Sigmoid colon (tissue), 7 donors: ENCODE results near the gene FUT8. TPM values are rescaled to one million over a fixed set of nuclear protein-coding genes. Genes with fewer than 3 reads are reported as not detected.

Source experiments
- DNase-seq: peaks from one replicate; pipeline ENCODE4 v3.0.0-alpha.2; 2019
- H3K27ac ChIP-seq, 4 donors: fragments of 200-600 bp; sonication (generic); one replicate each; pipeline ENCODE4 v1.5.1; 2016 to 2019; ENCODE audit warnings: mild to moderate bottlenecking in 1 of 4
- H3K27me3 ChIP-seq, 3 donors: fragments of 200-600 bp; sonication (generic); one replicate each; pipeline ENCODE4 v1.5.1; 2019; ENCODE audit warnings: mild to moderate bottlenecking in 1 of 3
- H3K36me3 ChIP-seq, 4 donors: fragments of 200-600 bp; sonication (generic); one replicate each; pipeline ENCODE4 v1.5.1; 2016 to 2019
- H3K4me1 ChIP-seq, 4 donors: fragments of 200-600 bp; sonication (generic); one replicate each; pipeline ENCODE4 v1.5.1; 2017 to 2019
- H3K4me3 ChIP-seq, 4 donors: fragments of 200-600 bp; sonication (generic); one replicate each; pipeline ENCODE4 v1.5.1; 2017 to 2019; ENCODE audit warnings: mild to moderate bottlenecking in 2 of 4, moderate library complexity in 1 of 4
- H3K9me3 ChIP-seq, 4 donors: fragments of 200-600 bp in 3 of 4; sonication (generic) in 3 of 4; one replicate each; pipeline versions ENCODE4 v1.5.1 to v1.6.1; 2013 to 2019
- CTCF ChIP-seq, 4 experiments: fragments of 450-650 bp in 3 of 4; fragments of 200-600 bp in 1 of 4; IDR thresholded peaks; one replicate each; pipeline ENCODE4 v1.5.1; 2016 to 2019; ENCODE audit warnings: antibody characterized with exemption in 4 of 4, mild to moderate bottlenecking in 3 of 4, moderate library complexity in 2 of 4
- EP300 ChIP-seq, 4 donors: sonication (generic); formaldehyde crosslinking; IDR thresholded peaks; one replicate each; pipeline ENCODE4 v1.6.1; 2017; ENCODE audit warnings: antibody characterized with exemption in 4 of 4
- POLR2A ChIP-seq, 2 donors: fragments of 450-650 bp; IDR thresholded peaks; one replicate each; pipeline ENCODE4 v1.6.1; 2016; ENCODE audit warnings: antibody characterized with exemption in 2 of 2, mild to moderate bottlenecking in 2 of 2, moderate library complexity in 2 of 2
- POLR2AphosphoS5 ChIP-seq, 4 donors: sonication (generic); formaldehyde crosslinking; IDR thresholded peaks; one replicate each; pipeline ENCODE4 v1.6.1; 2017; ENCODE audit warnings: antibody characterized with exemption in 4 of 4
- WGBS, 2 donors: extraction: QIAGEN DNeasy Blood & Tissue Kit; methylation state at CpG; one replicate each; pipeline ENCODE4 v1.1.7; 2013; 5-methylcytosine and 5-hydroxymethylcytosine counted together
- intact Hi-C: fragments of 100-400 bp; cut with DNase I; formaldehyde crosslinking; loops from one replicate; pipeline ENCODE4 v1.15.1; 2023
- polyA plus RNA-seq, 3 donors: library from polyadenylated mRNA; stranded (reverse); fragments of 200-250 nt; gene quantifications; one replicate each; pipeline ENCODE4 v1.2.3, GENCODE V29; 2013
- total RNA-seq, 4 donors: library from RNA; depleted of rRNA; stranded (reverse); fragments of >200 nt; gene quantifications; one replicate each; pipeline ENCODE4 v1.1.0, GENCODE V29; 2016
- donor health status: healthy with polysubstance abuse.
- donor health status: Bipolar disorder and iron deficiency.
- donor health status: healthy.

Gene FUT8
- total and polyA plus RNA-seq, 7 donors: 2.5 to 53.9 (median 22.0) TPM

DNA sequence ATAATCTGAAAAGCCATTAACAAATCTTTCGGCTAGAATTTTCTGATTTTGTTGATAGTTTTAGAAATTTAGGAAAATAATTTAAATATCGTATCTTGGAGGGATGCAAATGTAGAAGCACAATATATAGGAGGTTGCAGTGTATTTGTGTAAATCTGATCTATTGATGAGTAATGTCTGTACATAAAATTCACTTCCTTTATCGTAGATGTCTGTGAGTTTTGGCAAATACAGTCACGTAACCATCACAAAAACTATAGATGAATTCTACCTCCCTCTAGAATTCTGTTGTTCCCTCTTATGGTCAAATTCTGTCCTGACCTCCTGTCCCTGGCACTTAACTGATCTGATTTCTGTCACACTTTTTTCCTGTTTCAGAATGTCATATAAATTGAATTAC, 151.8 kb downstream of the FUT8 start:
- H3K4me1 ChIP-seq: peaks cover 0 to 12% (median 7%) of the 10 kb centered on the region in 4 donors
- no peak overlapping the region for H3K27ac ChIP-seq
- H3K36me3 ChIP-seq: no peaks in the 10 kb centered on the region
- H3K9me3 ChIP-seq: no peaks in the 10 kb centered on the region
- no peak for DNase-seq
- no peak overlapping the region for H3K4me3 ChIP-seq
- TF ChIP-seq EP300 (IDR thresholded peaks at IDR 0.05) (no peak), POLR2AphosphoS5 (IDR thresholded peaks at IDR 0.05) (no peak), POLR2A (IDR thresholded peaks at IDR 0.05) (no peak), CTCF (IDR thresholded peaks at IDR 0.05) (no peak)
- WGBS, 2 donors: 94 to 95% methylated on average over 4 of the region's 4 CpGs
- intact Hi-C loops: no loop called here
- no peaks in the 10 kb centered on the region for H3K27me3 ChIP-seq

- DNase-seq: no peak
- H3K36me3 ChIP-seq: no peaks in the 10 kb centered on the region
- intact Hi-C loops: no loop called here
- TF ChIP-seq EP300 (IDR thresholded peaks at IDR 0.05): no peak
- TF ChIP-seq POLR2A (IDR thresholded peaks at IDR 0.05): no peak
- no peak for TF ChIP-seq POLR2AphosphoS5 (IDR thresholded peaks at IDR 0.05)
- TF ChIP-seq CTCF (IDR thresholded peaks at IDR 0.05): no peak
- H3K27me3 ChIP-seq: no peaks in the 10 kb centered on the region
- H3K4me3 ChIP-seq: no peak overlapping the region
- no peak overlapping the region for H3K27ac ChIP-seq
- WGBS, 2 donors: 85 to 91% methylated on average over 1 of the region's 1 CpG
- no peaks in the 10 kb centered on the region for H3K9me3 ChIP-seq
- H3K4me1 ChIP-seq: no peaks in the 10 kb centered on the region
These were observed 153.4 kb downstream of the FUT8 start for GRCh38 chr14:65565948-65566347.

GRCh38 chr14:65566820-65567522, 154.4 kb downstream of the FUT8 start:
- no peaks in the 10 kb centered on the region for H3K4me1 ChIP-seq
- no peak overlapping the region for H3K4me3 ChIP-seq
- H3K27ac ChIP-seq: no peak overlapping the region
- intact Hi-C loops: no loop called here
- no peaks in the 10 kb centered on the region for H3K36me3 ChIP-seq
- no peaks in the 10 kb centered on the region for H3K9me3 ChIP-seq
- DNase-seq: no peak
- WGBS, 2 donors: 83 to 91% methylated on average over 5 of the region's 5 CpGs
- TF ChIP-seq POLR2A (IDR thresholded peaks at IDR 0.05) (no peak), POLR2AphosphoS5 (IDR thresholded peaks at IDR 0.05) (no peak), EP300 (IDR thresholded peaks at IDR 0.05) (no peak), CTCF (IDR thresholded peaks at IDR 0.05) (no peak)
- H3K27me3 ChIP-seq: no peaks in the 10 kb centered on the region

DNA sequence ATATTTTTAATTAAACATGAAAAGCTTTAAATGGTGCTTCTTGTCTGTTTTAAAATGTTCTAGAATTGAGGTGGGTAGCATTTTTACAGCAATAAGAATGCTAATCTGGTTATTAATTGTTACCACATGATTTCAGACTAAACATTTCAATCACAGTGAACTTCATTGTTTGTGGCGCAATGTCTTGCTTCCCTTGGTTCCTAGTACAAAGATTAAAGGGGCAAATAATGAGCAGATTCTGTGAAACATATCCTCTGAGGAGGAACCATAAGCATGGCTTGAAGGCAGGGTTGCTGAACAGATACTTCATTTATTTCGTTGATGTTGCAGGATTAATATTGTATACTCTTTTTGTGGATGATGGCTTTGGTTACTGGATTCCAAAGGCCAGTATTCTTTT, 162.1 kb downstream of the FUT8 start:
- TF ChIP-seq EP300 (IDR thresholded peaks at IDR 0.05) (no peak), CTCF (IDR thresholded peaks at IDR 0.05) (no peak), POLR2A (IDR thresholded peaks at IDR 0.05) (no peak), POLR2AphosphoS5 (IDR thresholded peaks at IDR 0.05) (no peak)
- Histone ChIP-seq H3K27me3 (no peaks in the 10 kb centered on the region), H3K36me3 (no peaks in the 10 kb centered on the region), H3K4me3 (no peak overlapping the region), H3K9me3 (no peaks in the 10 kb centered on the region), H3K4me1 (peaks cover 0 to 2% (median 0%) of the 10 kb centered on the region in 4 donors), H3K27ac (no peak overlapping the region)
- 48 to 69% methylated on average over 2 of the region's 2 CpGs for WGBS, 2 donors
- DNase-seq: no peak
- intact Hi-C loops: no loop called here

- Histone ChIP-seq H3K36me3 (no peaks in the 10 kb centered on the region), H3K27ac (no peak overlapping the region), H3K27me3 (no peaks in the 10 kb centered on the region), H3K4me3 (no peak overlapping the region), H3K4me1 (peaks cover 0 to 4% (median 0%) of the 10 kb centered on the region in 4 donors), H3K9me3 (no peaks in the 10 kb centered on the region)
- TF ChIP-seq POLR2AphosphoS5 (IDR thresholded peaks at IDR 0.05) (no peak), CTCF (IDR thresholded peaks at IDR 0.05) (no peak), EP300 (IDR thresholded peaks at IDR 0.05) (no peak), POLR2A (IDR thresholded peaks at IDR 0.05) (no peak)
- WGBS, 2 donors: 97 to 98% methylated on average over 6 of the region's 6 CpGs
- DNase-seq: no peak
- intact Hi-C loops: no loop called here
These were observed 162.9 kb downstream of the FUT8 start for GRCh38 chr14:65575389-65575788.
